Measurements from ENCODE around the gene SULT1A2.
A peak's percentile ranks its signal among the peaks of the same experiment; 100 is the strongest.
"Not testable (repeated sequence)": the region's sequence is repeated elsewhere in the genome, so short reads cannot be mapped to it uniquely, and the experiment has no call there.

The SULT1A2 gene
- total RNA-seq, result 0 to 0.26 reads per million in 2 donors

DNA sequence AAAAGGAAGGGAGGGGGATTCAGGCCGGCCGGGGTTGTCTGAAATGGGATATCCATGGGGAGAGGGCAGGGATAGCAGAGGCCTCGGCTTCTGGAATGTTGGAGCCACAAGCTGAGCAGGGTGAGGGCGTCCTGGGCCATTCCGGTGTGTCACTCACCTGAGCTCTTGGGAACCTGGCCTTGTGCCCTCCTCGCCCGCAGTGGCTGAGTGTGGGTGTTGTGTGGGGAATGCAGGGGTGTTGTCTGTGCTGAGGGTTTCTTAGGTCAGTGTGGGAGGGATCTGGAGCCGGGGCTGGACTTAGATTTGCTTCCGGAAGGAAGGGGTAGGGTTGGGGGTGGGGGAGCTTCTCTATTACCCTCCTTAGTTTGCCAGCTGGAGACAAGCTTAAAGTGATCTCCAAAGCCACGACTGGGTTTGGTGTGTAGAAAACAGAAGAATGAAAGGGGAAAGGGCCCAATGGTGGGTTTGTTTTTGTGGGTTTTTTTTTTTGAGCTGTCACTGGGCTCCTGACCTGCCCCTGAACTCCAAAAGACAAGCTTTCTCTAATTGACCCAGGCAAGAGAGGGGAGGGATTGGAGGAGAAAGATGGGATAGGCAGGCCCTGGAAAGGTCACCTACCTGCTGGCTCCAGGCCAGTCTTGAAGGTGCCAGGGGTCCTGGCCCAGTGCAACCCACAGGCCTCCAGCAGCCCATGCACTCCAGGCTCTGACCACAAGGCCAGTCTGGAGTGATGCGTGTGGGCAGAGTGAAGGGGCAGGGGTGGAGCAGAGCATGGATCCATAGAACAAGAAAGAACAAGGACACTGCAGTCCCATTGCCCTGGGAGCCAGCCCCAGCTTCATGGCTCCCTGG is at the start of gene SULT1A2:
Gene SULT1A2 (minus strand): TSS at position 211 of the 852 bp plus-strand sequence. CDS start 1,120 bp downstream, outside the sequence.
- DNase-seq, result no peak

DNA sequence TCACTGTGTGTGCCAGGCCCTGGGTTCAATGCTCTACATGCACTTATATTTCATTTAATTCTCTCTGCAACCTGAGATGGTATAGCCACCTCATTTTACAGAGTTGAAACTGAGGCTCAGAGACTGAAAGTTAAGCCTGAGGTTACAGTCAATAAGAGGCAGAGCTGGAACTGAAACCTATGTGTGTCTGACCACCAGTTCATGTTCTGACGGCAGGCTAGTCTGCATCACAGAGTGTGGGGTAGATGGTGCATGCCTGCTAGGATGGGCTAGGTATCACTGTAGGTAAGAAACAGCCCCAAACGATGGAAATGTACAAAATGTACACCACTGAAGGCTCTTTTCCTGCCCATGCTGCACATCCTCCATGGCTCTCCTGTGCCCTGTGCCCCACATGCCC is 43.1 kb upstream of the SULT1A2 start:
- DNase-seq, result not testable (repeated sequence)

DNA sequence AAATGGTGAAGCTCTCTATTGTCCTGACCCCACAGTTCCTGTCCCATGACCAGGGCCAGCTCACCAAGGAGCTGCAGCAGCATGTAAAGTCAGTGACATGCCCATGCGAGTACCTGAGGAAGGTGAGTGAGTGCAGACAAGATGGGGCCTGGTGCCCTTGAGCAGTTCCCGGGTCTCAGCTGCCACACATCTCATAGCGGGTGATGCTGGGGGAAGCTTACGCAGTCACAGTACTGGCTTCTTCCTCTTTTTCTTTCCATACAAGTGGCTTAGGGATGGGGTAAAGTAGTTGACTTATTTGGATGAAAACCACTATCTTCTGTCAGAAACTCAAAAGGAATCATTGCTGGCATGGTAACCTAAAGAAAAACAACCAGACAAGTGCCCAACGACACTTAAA is 41.5 kb upstream of the SULT1A2 start:
- DNase-seq, result not testable (repeated sequence)

GRCh38 chr16:28637765-28638164 is 40.9 kb upstream of the SULT1A2 start, which contains the start of gene NPIPB8:
TSS of gene NPIPB8 (plus strand) at chr16:28638065. CDS start at chr16:28638361, 296 bp downstream.
- not testable (repeated sequence) for DNase-seq

DNA sequence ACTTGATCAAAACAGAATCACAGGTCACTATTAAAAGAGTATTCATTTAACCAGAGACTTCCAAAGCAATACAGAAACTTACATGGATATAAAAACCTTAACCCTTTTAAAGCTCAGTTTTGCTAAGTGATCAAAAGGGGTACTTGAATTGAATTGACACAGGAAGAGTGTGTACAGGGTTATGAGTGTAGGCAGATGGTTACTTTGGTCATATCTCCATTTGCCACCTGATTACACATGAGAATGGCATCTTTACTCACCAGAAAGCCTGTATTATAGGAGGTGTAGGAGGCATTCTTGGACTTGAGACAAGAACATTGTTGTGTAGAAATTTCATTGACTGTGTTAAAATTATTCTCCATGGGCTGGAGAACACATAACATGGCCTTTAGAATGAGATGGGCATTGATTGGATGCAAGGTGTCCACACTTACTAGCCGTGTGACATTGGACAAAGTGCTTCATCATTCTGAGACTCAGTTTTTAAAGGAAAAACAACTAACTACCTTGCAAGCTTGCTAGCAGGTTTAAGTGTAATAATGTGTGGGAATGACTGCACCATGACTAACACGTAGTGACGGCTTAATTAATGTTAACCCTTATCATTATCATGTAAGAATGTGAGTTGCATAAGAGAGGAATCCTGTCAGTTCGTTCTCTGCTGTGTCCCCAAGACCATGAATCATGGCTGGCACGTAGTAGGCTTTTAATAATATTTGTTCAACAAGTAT is 39.4 kb upstream of the SULT1A2 start:
- DNase-seq, result not testable (repeated sequence)

GRCh38 chr16:28630905-28631304 is 34.1 kb upstream of the SULT1A2 start:
- DNase-seq, result not testable (repeated sequence)

- peak; percentile 26 for DNase-seq
Observed at GRCh38 chr16:28623172-28623711, 26.4 kb upstream of the SULT1A2 start.

DNA sequence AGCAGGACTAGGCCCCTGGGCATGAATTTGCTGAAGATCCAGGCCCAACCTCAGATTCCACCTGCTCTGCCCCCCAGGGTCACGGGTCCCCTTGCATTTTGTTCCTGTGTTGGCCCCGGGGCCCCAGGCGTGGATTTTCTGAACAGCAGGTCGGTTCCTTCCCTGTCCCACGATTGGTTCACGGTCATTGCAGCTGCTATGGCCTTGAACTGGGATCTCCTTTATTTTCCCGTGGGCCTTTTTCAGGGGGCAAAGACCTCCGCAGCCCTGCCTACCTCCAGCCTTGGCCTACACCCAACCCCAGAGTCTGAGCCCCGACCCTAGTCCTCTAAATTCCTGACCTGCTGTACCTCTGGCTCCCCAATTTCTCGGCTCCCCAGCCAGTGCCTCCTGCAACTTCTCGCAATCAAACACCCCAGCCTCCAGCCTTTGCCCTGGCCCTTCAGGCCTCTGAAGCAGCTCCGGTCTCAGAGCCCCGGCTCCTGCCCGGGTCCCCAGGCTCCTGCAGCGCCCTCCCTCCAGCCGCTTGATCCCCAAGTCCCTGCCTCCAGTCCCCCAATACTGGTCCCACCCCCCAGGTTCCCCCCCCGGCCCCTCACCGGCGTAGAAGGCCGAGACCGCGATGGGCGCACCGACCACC is 25.8 kb upstream of the SULT1A2 start:
- DNase-seq, result not testable (repeated sequence)

DNA sequence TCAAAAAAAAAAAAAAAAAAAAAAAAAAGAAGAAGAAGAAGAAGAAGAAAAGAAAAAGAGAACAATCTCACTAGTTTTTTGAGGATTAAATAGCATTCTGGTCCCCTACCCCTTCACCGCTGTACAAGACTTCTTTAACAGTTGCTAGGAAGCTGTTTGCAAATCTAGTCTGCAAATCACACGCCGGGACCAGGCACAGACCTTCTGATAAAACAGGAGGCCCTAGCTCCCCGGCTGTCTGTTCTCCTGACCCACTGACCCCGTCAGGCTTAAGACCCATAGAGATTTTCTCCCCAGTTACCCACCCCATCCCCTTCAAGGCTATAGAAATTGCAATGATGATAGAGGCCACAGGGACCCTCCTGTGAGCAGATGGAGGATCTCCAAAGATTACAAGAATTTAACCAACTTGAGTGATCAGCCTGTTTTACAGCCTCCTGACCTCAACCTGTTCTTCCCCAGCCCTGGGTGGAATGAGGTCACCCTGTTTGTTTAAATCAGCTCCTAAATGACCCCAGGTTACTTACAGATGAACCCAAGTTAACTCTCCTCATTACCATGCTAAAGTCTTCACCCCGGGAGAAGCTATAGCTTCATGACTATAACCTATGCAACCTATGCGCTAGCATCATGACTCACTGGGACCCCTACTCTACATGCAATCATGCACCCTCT is 24.8 kb upstream of the SULT1A2 start:
- DNase-seq, result no peak

- not testable (repeated sequence) for DNase-seq
Observed at GRCh38 chr16:28620316-28620715, 23.5 kb upstream of the SULT1A2 start.

- DNase-seq, result no peak
Observed at GRCh38 chr16:28617874-28618273, 21.0 kb upstream of the SULT1A2 start.

DNA sequence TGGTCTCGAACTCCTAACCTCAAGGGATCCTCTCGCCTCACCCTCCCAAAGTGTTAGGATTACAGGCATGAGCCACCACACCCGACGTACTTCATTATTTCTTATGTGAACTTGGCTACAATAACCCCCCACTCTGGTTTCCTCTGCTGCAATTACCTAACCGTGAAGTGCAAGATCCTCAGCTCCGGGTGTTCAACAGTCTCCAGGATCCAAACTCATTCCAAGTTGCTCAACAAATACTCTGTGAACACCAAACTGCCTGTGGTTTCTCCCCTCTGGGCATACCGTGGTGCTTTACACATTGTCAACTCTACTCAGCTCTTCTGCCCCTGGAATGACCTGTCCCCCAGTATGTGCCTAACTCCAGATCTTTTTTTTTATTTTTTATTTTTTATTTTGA is 19.8 kb upstream of the SULT1A2 start:
- no peak for DNase-seq

DNA sequence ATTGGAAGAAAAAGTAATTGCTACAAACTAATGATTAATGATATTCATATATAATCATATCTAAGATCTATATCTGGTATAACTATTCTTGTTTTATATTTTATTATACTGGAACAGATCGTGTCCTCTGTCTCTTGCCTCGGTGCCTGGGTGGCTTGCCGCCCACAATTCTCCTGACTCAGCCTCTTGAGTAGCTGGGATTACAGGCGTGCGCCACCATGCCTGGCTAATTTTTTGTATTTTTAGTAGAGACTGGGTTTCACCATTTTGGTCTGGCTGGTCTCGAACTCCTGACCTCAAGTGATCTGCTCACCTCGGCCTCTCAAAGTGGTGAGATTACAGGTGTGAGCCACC is 19.4 kb upstream of the SULT1A2 start:
- not testable (repeated sequence) for DNase-seq

DNA sequence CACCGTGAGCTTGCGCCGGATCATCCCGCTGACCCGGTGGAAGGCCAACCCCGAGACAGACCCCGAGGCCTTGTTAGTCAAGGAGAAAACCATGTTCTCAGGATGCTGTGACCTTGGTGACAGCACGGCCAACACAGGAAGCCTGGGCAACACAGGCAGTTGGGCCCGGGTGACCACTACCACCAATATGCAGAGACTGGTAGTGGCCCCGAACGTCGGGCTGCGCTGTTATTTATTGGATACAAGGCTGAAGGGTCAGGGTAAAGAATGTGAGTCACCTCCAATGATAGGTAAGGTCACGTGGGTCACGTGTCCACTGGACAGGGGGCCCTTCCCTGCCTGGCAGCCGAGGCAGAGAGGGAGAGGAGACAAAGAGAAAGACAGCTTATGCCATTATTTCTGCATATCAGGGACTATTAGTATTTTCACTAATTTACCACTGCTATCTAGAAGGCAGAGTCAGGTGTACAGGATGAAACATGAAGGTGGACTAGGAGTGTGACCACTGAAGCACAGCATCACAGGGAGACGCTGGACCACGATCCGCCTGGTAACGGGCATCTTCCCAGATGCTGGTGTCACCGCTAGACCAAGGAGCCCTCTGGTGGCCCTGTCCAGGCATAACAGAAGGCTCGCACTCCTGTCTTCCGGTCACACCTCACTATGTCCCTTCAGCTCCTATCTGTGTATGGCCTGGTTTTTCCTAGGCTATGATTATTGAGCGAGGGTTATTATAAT is 18.8 kb upstream of the SULT1A2 start:
- not testable (repeated sequence) for DNase-seq

DNA sequence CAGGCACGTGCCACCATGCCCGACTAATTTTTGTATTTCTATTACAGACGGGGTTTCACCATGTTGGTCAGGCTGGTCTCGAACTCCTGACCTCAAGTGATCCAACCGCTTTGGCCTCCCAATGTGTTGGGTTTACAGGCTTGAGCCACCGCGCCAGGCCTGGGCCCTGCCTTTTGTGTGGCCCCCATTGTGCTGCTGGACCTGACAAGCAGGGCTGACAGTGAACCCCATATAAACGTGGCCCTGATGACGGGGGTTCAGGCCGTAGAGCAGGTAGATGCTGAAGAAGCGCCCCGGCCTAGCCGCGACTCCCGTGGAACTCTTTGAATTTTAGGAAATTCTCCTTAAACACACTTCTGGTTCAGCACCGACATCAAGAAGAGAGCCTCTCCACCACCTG is 17.7 kb upstream of the SULT1A2 start:
- DNase-seq, result not testable (repeated sequence)

GRCh38 chr16:28613912-28614311 is 17.1 kb upstream of the SULT1A2 start:
- not testable (repeated sequence) for DNase-seq

DNA sequence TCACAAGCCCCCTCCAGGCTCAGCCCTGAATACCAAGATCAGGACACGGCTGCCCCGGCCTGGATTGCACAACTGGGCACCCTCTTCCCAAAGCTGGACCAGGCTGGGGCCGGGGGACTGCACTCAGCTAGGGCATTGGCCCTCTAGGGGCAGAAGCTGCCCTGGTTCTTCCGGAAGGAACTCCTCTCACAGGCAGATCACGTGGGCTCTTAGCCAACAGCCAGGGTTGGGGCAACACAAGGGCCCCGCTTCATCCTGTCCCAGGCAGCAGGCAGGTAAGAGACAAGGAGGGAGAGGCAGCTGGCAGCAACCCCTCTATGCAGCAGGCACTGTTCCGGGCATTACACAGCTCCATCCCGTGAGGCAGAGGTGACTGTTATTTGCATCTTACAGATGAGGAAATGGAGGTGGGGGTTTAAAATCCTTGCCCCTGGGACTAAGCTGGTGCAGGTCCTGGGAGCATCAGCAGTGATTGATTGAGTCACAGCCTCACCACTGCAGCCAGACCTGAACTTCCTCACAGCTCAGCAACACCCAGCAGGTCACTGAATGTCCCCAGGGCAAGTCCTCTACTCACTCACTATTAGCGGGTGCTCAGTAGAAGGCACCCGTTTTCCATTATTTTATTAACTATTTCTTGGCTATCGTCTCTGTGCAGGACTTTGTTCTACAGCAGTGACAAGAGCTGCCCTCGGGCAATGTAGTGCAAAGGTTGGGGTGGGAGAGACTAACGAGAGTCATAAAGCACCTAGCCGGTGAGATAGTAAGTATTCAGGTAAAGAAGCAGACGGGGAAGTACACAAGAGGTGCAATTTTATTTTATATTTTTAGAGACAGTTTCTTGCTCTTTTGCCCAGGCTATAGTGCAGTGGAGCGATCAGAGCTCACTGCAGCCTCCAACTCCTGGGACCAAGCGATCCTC is 15.8 kb upstream of the SULT1A2 start:
- DNase-seq, result not testable (repeated sequence)

DNA sequence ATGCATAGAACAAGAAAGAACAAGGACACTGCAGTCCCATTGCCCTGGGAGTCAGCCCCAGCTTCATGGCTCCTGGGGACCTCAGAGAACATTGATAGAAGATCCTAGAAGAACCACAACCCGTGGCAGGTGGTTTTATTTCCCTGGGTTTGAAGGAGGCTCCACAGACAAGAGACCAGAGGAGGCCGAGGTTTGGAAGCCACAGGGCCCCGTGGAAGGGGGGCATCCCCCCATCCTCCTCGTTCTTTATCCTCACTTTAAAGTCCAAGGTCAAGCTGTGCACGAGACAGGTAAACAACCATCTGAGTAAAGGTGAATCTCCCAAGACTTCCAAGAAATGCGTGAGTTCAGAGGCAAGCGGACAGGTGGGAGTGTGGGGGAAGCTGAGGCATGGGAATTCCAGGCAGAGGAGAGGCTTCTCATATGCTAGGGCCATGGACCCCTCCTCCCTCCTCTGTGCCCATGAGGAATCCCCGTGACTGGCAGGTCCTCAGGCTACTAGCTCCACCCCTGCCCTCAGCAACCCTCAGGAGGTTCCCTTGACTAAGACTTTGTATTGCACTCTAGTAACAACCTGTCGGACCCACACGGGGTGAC is 13.8 kb upstream of the SULT1A2 start:
- DNase-seq, result no peak

DNA sequence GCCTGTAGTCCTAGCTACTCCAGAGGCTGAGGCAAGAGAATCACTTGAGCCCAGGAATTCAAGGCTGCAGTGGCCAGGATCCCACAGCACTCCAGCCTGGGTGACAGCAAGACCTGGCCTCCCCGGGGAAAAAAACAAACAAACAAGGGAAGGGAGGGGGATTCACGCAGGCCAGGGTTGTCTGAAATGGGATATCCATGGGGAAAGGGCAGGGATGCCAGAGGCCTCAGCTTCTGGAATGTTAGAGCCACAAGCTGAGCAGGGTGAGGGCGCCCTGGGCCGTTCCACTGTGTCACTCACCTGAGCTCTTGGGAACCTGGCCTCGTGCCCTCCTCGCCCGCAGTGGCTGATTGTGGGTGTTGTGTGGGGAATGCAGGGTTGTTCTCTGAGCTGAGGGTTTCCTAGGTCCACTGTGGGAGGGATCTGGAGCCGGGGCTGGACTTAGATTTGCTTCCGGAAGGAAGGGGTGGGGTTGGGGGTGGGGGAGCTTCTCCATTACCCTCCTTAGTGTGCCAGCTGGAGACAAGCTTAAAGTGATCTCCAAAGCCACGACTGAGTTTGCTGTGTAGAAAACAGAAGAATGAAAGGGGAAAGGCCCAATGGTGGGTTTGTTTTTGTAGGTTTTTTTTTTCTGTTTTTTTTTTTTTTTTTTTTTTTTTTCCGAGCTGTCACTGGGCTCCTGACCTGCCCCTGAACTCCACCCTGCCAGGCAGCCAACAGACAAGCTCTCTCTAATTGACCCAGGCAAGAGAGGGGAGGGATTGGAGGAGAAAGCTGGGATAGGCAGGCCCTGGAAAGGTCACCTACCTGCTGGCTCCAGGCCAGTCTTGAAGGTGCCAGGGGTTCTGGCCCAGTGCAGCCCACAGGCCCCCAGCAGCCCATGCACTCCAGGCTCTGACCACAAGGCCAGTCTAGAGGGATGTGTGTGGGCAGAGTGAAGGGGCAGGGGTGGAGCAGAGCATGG is 13.1 kb upstream of the SULT1A2 start, which contains the start of gene SULT1A1:
Gene SULT1A1 (minus strand): TSS at position 414 of the 964 bp plus-strand sequence. CDS start 1,189 bp downstream, outside the sequence.
- no peak for DNase-seq

Data from activated gamma-delta T cell (primary cell).